Fibroblast of skin of abdomen (primary cell): ENCODE data around the gene RFPL4A. TPM values are rescaled to one million over a fixed set of nuclear protein-coding genes. Genes with fewer than 3 reads are reported as not detected.
"Not testable (repeated sequence)": the region's sequence is repeated elsewhere in the genome, so short reads cannot be mapped to it uniquely, and the experiment has no call there.

Experiments used
- DNase-seq: peaks from one replicate; pipeline ENCODE4 v3.0.0-alpha.2; 2013
- polyA plus RNA-seq, 2 experiments: library from polyadenylated mRNA; unstranded; fragments of 120-200 nt; gene quantifications; one replicate each; pipeline ENCODE4 v1.2.1, GENCODE V29; 2013; ENCODE audit not compliant: insufficient read length in 2 of 2

Gene RFPL4A
- polyA plus RNA-seq (2013, experiment 1 of 2; ENCODE audit: insufficient read length) = not detected
- not detected for polyA plus RNA-seq (2013, experiment 2 of 2; ENCODE audit: insufficient read length)

GRCh38 chr19:55758797-55759196 is at the start of gene RFPL4A:
RFPL4A (plus strand) TSS chr19:55759097; CDS start chr19:55761801, 2,704 bp downstream.
- not testable (repeated sequence) for DNase-seq

DNA sequence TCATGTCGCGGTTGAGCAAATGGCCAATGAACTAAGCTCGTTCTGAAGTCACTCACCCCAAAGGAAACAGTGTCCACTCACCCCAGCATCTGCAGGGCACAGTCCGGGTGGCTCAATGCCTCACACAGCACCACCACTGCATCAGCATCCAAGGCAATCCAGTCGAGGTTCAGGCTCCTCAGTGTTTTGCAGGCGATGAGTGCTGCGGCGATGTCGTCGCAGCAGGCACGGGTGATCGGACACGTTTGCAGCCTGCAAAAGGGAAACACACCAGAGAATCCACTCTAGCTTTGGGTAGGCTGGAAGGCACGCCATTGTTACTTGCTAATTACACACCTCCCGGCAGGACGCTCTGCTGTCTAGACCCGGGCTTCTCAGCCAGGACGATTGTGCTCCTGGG is 47.2 kb upstream of the RFPL4A start:
- DNase-seq = no peak

GRCh38 chr19:55712804-55713631 is 45.9 kb upstream of the RFPL4A start:
- DNase-seq = no peak

DNA sequence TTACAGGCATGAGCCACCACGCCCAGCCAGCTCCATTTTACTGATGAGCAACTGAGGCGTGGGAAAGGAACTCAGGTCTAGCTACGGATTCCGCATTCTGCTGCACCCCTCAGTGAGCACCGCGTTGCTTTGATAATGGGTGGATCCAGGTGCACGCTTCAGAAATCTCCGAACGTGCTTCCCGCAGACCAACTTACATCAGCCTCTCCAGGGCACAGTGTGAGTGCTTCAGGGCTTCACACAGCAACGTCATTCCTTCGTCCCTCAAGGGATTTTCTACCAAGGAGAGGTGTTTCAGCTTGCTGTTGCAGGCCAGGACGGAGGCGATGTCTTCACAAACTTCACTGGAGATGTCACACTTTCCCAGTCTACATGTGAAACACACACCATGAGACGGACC is 42.4 kb upstream of the RFPL4A start:
- DNase-seq = no peak

DNA sequence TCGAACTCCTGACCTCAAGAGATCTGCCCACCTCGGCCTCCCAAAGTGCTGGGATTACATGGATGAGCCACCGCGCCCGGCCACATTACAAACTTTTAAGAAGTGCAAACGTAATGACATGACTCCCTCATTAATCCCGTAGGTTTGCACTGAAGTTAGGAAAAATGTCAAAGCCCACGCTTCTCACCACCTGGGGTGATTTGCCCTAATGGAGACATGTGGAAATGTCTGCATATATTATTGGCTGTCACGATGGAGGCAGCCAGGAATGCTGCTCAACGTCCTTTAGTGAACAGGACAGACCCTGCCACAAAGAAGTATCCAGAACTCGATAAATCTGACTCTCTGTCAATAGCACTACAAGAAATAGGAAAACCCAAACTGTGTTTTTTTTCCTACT is 41.6 kb upstream of the RFPL4A start:
- DNase-seq = no peak

GRCh38 chr19:55717879-55718711 is 40.8 kb upstream of the RFPL4A start:
- DNase-seq = not testable (repeated sequence)

- DNase-seq = no peak
Measured at GRCh38 chr19:55720214-55720746, 38.6 kb upstream of the RFPL4A start.

GRCh38 chr19:55720801-55721200 is 38.1 kb upstream of the RFPL4A start:
- no peak for DNase-seq

- no peak for DNase-seq
Measured at GRCh38 chr19:55723491-55723890, 35.4 kb upstream of the RFPL4A start.

GRCh38 chr19:55730378-55730777 is 28.5 kb upstream of the RFPL4A start:
- not testable (repeated sequence) for DNase-seq

DNA sequence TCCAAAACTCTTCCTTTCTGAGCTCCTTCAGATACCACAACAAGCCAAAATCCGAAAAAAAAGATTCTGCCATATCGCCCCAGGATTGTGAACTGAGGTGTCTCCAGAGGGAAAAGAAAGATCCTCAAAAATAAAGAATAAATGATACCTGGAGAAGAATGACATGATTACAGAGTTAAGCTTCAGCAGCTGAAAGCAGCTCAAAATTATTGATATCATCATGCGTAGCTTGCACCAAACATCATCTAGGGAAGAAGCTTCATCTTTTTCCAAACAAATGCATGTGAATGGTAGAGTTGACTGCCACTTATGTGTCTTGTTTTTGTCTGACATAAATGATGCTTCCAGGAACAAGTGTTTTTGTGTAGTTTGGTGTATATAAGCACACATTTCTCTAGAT is 20.6 kb upstream of the RFPL4A start, which contains the start of gene NLRP9:
Gene NLRP9, minus strand, starts transcription at position 101 of the 400 bp plus-strand sequence. Its CDS starts 28 bp downstream, at position 73.
- DNase-seq = no peak

DNA sequence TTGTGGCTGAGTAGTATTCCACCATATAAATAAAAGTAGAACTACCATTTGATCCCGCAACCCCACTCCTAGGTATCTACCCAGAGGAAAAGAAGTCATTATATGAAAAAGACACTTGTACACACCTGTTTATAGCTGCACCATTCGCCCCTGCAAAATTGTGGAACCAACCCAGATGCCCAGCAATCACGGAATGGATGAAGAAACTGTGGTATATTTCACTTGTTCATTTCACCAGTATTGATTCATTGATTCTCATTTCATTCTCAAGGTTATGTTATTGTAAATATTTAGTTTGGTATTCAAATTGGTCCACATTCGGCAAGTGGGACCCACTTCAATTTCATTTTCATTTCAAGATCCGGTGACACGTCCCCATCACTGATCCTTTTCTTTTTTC is 8.2 kb upstream of the RFPL4A start:
- DNase-seq = no peak

GRCh38 chr19:55753401-55753800 is 5.5 kb upstream of the RFPL4A start:
- DNase-seq = no peak

DNA sequence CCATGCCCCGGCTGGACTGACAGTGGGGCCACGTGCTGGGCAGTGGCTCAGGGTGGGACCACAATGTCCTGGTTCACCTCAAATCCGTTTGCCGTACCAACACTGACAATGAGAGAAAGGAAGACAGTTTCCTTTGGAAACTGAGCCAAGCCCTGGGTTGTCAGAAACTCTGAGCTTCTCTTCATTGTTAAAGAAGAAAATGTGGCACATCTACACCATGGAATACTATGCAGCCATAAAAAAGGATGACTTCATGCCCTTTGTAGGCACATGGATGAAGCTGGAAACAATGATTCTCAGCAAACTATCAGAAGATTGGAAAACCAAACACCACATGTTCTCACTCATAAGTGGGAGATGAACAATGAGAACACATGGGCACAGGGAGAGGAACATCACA is 2.1 kb upstream of the RFPL4A start:
- DNase-seq = not testable (repeated sequence)

- no peak for DNase-seq
Measured at GRCh38 chr19:55766466-55766865, 7.6 kb downstream of the RFPL4A start.

DNA sequence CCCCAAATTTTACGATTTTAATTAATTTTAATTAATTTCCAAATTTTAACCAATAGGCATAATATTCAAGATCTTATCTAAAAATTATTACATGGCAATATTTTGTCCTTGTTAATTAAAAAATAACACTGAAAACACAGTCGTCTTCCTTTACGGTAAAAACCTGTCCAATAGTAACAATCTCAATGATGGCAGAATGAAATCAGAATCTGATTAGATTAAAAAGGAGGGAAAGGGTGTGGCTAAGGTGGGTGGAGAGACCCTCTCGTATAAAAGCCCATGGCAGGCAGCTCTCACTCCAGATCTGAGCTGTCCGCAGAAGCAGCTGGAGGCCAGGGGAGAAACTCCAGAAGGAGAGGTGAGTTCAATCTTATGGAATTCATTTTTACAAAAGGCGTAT is 9.9 kb downstream of the RFPL4A start, which contains the start of gene RFPL4AL1:
Gene RFPL4AL1, plus strand, starts transcription at position 301 of the 400 bp plus-strand sequence. CDS start 2,687 bp downstream, outside the sequence.
- DNase-seq = not testable (repeated sequence)

- DNase-seq = not testable (repeated sequence)
Measured at GRCh38 chr19:55769632-55770031, 10.7 kb downstream of the RFPL4A start.

DNA sequence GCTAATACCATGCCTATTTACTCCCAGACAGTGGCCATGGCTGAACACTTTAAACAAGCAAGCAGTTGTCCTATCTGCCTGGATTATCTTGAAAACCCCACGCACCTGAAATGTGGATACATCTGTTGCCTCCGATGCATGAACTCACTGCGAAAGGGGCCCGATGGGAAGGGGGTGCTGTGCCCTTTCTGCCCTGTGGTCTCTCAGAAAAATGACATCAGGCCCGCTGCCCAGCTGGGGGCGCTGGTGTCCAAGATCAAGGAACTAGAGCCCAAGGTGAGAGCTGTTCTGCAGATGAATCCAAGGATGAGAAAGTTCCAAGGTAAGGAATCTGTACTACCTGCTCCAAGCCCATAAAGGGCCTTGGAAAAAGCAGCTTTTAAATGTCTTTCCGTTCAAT is 18.6 kb downstream of the RFPL4A start:
- DNase-seq = no peak

DNA sequence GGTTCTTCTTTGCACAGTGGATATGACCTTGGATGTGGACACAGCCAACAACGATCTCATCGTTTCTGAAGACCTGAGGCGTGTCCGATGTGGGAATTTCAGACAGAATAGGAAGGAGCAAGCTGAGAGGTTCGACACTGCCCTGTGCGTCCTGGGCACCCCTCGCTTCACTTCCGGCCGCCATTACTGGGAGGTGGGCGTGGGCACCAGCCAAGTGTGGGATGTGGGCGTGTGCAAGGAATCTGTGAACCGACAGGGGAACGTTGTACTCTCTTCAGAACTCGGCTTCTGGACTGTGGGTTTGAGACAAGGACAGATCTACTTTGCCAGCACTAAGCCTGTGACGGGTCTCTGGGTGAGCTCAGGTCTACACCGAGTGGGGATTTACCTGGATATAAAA is 19.4 kb downstream of the RFPL4A start:
- no peak for DNase-seq

GRCh38 chr19:55781112-55781511 is 22.2 kb downstream of the RFPL4A start:
- DNase-seq = no peak

- DNase-seq = no peak
Measured at GRCh38 chr19:55795021-55795420, 36.1 kb downstream of the RFPL4A start.

GRCh38 chr19:55801416-55801815 is 42.5 kb downstream of the RFPL4A start:
- DNase-seq = no peak

DNA sequence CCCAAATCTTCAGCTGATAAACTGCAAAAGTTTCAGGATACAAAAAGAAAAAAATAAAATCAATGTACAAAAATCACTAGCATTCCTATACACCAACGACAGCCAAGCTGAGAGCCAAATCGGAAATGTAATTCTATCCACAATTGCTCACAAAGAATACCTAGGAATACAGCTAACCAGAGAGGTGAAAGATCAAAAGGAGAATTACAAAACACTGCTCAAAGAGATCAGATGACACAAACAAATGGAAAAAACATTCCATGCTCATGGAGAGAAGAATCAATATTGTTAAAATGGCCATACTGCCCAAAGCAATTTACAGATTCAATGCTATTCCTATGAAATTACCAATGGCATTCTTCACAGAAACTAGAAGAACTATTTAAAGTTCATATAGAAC is 43.4 kb downstream of the RFPL4A start:
- no peak for DNase-seq
